Uterus (tissue), 4 donors: ENCODE data around the gene TNFRSF21. TPM values are rescaled to one million over a fixed set of nuclear protein-coding genes. Genes with fewer than 3 reads are reported as not detected.

ENCODE experiments used
- DNase-seq, 2 donors: peaks; one replicate each; pipeline ENCODE4 v3.0.0-alpha.2; 2019 to 2020
- H3K27ac ChIP-seq, 2 donors: fragments of 200-600 bp; sonication (generic); 1 replicate in 1 of 2; 2 replicates in 1 of 2; pipeline ENCODE4 v1.5.1; 2016 to 2018
- H3K27me3 ChIP-seq, 2 donors: fragments of 200-600 bp; sonication (generic); one replicate each; pipeline ENCODE4 v1.5.1; 2018 to 2019; ENCODE audit warnings: control low read depth in 1 of 2
- H3K36me3 ChIP-seq, 2 donors: fragments of 200-600 bp; sonication (generic); one replicate each; pipeline ENCODE4 v1.5.1; 2019; ENCODE audit warnings: control low read depth in 1 of 2
- H3K4me1 ChIP-seq, 2 donors: fragments of 200-600 bp; sonication (generic); one replicate each; pipeline ENCODE4 v1.5.1; 2018 to 2019; ENCODE audit warnings: control low read depth in 1 of 2
- H3K4me3 ChIP-seq, 2 donors: fragments of 200-600 bp; sonication (generic); 1 replicate in 1 of 2; 2 replicates in 1 of 2; pipeline ENCODE4 v1.5.1; 2018 to 2019; ENCODE audit warnings: mild to moderate bottlenecking in 1 of 2
- H3K9me3 ChIP-seq, 2 donors: fragments of 200-600 bp; sonication (generic); one replicate each; pipeline ENCODE4 v1.5.1; 2019; ENCODE audit warnings: control low read depth in 1 of 2
- POLR2A ChIP-seq, 2 donors: fragments of 450-650 bp; IDR thresholded peaks; one replicate each; pipeline ENCODE4 v1.6.1; 2016; ENCODE audit warnings: antibody characterized with exemption in 2 of 2, mild to moderate bottlenecking in 1 of 2, moderate library complexity in 1 of 2
- intact Hi-C: fragments of 100-400 bp; cut with DNase I; formaldehyde crosslinking; loops from one replicate; pipeline ENCODE4 v1.15.1; 2023; ENCODE audit warnings: low total_unique reads
- total RNA-seq, 4 donors: library from RNA; depleted of rRNA in 3 of 4; stranded (reverse); fragments of >200 nt in 3 of 4; gene quantifications; one replicate each; pipeline versions ENCODE4 v1.1.0 to v1.2.4, GENCODE V29; 2014 to 2023
- TF ChIP-seq, protein P1 (sequence below), 4 experiments: fragments of 200-600 bp in 2 of 4; fragments of 450-650 bp in 2 of 4; sonication (generic) in 2 of 4; IDR thresholded peaks; one replicate each; pipeline ENCODE4 v1.5.1; 2016 to 2019; ENCODE audit warnings: antibody characterized with exemption in 4 of 4, mild to moderate bottlenecking in 2 of 4, moderate library complexity in 1 of 4
- donor health status: DM: yes; HTN: yes; CAD: no.

The TNFRSF21 gene
- total RNA-seq, 4 donors from 2014 or later: 1.0 to 33.1 (median 13.2) TPM

DNA sequence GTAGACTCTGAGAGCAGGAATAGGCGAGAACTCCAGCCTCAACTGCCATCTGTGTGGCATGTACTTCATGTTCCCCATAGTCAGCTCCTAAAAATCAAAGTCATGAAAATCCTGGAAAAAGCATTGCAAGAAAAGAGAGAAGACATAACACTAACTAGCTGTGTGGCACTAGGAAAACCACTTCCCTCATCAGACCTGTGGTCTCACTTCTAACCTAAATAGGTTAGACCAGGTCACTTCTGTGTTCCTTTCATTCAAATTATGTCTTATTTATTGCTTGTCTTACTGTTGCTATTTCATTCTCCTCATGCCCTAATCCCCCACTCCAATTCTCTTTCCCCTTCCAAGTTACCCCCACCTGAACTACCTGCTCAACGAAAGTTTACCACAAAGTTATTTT, 70.2 kb downstream of the TNFRSF21 start:
- no peaks in the 10 kb centered on the region for H3K36me3 ChIP-seq
- no peaks in the 10 kb centered on the region for H3K9me3 ChIP-seq
- intact Hi-C loops: no loop called here
- no peak for TF ChIP-seq POLR2A (IDR thresholded peaks at IDR 0.05)
- TF ChIP-seq, protein P1, sequence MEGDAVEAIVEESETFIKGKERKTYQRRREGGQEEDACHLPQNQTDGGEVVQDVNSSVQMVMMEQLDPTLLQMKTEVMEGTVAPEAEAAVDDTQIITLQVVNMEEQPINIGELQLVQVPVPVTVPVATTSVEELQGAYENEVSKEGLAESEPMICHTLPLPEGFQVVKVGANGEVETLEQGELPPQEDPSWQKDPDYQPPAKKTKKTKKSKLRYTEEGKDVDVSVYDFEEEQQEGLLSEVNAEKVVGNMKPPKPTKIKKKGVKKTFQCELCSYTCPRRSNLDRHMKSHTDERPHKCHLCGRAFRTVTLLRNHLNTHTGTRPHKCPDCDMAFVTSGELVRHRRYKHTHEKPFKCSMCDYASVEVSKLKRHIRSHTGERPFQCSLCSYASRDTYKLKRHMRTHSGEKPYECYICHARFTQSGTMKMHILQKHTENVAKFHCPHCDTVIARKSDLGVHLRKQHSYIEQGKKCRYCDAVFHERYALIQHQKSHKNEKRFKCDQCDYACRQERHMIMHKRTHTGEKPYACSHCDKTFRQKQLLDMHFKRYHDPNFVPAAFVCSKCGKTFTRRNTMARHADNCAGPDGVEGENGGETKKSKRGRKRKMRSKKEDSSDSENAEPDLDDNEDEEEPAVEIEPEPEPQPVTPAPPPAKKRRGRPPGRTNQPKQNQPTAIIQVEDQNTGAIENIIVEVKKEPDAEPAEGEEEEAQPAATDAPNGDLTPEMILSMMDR (IDR thresholded peaks at IDR 0.05): no peak
- no peak overlapping the region for H3K4me3 ChIP-seq
- no peak overlapping the region for H3K27ac ChIP-seq
- H3K27me3 ChIP-seq: no peaks in the 10 kb centered on the region
- DNase-seq: no peak
- no peaks in the 10 kb centered on the region for H3K4me1 ChIP-seq

DNA sequence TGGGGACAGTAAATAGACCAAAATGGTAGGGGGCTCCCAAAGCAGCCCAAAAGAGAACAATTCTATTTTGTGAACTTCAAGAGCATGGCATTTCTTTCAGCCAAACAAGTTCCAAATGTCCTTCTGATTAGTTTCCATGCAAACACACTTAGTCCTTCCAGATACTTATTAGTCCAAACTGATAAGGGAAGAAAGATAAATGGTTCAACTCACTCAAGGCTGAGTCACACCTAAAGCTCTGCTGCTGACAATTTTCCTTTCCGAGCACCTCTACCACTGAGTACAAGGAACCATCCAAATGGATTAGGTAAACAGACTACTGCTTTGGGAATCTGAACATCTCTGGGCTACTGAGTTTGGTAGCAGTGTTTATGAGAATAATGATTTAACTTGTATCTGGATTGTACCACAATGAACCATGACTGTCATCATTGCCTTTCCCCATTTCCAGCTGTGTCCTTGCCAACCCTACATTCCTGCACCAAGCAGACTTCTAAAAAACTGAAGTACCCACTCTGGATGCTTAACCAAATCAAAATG, 71.2 kb downstream of the TNFRSF21 start:
- DNase-seq: no peak
- Histone ChIP-seq H3K4me3 (no peak overlapping the region), H3K27ac (no peak overlapping the region), H3K27me3 (no peaks in the 10 kb centered on the region), H3K36me3 (no peaks in the 10 kb centered on the region), H3K9me3 (no peaks in the 10 kb centered on the region), H3K4me1 (no peaks in the 10 kb centered on the region)
- TF ChIP-seq, protein P1 (IDR thresholded peaks at IDR 0.05): no peak
- TF ChIP-seq POLR2A (IDR thresholded peaks at IDR 0.05): no peak
- intact Hi-C loops: no loop called here

DNA sequence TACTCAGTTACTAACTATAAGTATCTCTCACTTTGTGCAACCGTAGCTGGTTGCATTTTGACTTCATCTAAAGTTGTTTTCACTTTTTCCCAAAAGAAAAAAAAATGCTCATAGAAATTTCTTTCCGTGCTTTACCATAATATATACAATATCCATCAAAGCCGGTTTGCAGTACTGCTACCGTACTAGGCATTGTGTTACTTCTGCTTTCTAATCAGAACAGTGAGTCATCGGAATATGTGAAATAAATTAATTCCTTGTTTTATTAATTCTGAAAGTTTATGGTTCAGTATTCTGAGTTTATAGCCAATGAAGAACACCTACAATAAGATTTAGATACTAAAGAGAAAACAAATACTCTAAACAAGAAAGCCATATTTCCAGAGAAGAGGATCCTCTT, 72.5 kb downstream of the TNFRSF21 start:
- Histone ChIP-seq H3K27ac (no peak overlapping the region), H3K4me3 (no peak overlapping the region), H3K27me3 (no peaks in the 10 kb centered on the region), H3K9me3 (no peaks in the 10 kb centered on the region), H3K36me3 (no peaks in the 10 kb centered on the region), H3K4me1 (no peaks in the 10 kb centered on the region)
- intact Hi-C loops: no loop called here
- TF ChIP-seq, protein P1 (IDR thresholded peaks at IDR 0.05): no peak
- TF ChIP-seq POLR2A (IDR thresholded peaks at IDR 0.05): no peak
- no peak for DNase-seq

DNA sequence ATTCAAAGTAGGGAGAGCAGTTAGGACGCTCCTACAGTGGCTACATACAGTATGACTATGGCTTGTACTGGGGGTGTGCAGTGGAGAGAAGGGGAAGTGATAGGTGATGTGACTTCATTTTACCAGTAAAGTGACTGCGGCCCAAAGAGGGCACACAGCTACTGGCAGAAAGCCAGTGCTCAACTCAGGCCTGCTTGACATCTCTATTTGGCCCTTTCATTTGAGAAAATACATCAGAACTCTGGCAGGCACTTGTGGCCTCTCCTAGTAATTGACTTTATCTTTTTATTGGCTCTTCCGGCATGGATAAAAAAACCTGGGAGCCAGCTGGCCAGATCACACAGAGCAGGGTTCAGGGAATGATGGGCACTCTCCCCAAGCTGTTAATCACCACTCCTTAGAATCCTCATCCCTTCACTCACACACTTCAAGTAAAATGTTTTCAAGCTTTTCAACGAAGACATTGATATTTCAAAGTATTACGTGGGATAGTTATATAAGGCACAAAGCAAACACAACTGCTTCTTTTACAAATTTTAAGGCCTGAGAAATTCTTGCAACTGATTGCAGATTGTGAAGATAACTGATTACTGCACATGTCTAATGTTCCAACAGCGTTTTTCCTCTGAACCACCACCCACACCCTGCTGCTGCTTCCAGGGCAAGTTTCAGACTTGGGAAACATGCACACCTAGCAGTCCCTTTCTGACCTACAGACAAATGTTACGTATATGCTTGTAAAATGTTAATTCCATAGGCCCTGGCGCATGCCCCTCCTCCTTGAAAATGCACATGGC, 73.5 kb downstream of the TNFRSF21 start:
- no peak overlapping the region for H3K27ac ChIP-seq
- no peaks in the 10 kb centered on the region for H3K27me3 ChIP-seq
- intact Hi-C loops: no loop called here
- no peak overlapping the region for H3K4me3 ChIP-seq
- no peaks in the 10 kb centered on the region for H3K9me3 ChIP-seq
- TF ChIP-seq, protein P1 (IDR thresholded peaks at IDR 0.05): no peak
- TF ChIP-seq POLR2A (IDR thresholded peaks at IDR 0.05): no peak
- no peaks in the 10 kb centered on the region for H3K4me1 ChIP-seq
- no peak for DNase-seq
- no peaks in the 10 kb centered on the region for H3K36me3 ChIP-seq

DNA sequence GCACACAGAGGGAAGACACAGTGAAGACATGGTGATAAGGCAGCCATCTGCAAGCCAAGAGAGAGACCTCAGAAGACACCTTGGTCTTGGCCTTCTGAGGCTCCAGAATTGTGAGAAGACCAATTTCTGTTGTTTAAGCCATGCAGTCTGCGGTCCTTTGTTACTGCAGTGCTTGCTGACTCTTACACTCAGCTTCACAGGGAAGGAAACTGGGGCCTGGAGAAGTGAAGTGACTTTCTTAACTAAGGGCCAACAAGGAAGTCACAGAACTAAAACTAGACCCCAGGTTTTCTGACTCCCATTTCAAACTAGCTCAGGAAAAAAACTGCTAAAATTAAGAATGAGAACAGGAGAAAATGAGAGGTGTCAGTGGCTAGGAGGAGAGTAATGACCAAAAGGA, 74.3 kb downstream of the TNFRSF21 start:
- Histone ChIP-seq H3K36me3 (no peaks in the 10 kb centered on the region), H3K27ac (no peak overlapping the region), H3K4me1 (no peaks in the 10 kb centered on the region), H3K9me3 (no peaks in the 10 kb centered on the region), H3K4me3 (no peak overlapping the region), H3K27me3 (no peaks in the 10 kb centered on the region)
- no peak for TF ChIP-seq POLR2A (IDR thresholded peaks at IDR 0.05)
- TF ChIP-seq, protein P1 (IDR thresholded peaks at IDR 0.05): no peak
- no peak for DNase-seq
- intact Hi-C loops: no loop called here
